ENCODE results near the gene ATP5MC2.
A peak's percentile ranks its signal among the peaks of the same experiment; 100 is the strongest.
"Not testable (repeated sequence)": the region's sequence is repeated elsewhere in the genome, so short reads cannot be mapped to it uniquely, and the experiment has no call there.

Gene ATP5MC2

DNA sequence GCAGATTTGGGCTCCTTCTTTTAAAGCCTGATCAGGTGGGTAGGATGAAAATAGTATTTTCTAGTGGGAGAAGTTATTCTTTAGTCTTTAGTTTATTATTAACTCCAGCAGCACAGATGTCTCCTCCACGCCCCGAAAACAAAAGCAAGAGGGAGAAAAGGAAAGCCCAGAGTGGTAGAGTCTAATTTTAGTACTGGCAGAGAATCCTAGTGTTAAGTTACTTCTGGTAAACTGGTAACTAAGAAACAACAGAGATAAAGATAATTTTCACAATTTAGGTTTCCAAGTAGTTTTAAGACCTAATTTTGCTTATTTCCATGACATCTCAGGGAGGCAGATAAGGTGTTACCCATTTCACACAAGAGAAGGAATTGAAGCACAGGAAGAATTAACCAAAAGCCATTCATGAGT lies 16.3 kb downstream of the ATP5MC2 start:
- DNase-seq: no peak
- intact Hi-C loops (cut with DNase I): loop anchor here (1.0 kb wide), 1 partner anchor 17 kb away; the partner anchor contains the start of gene ATP5MC2

- intact Hi-C loops (cut with DNase I): loop anchor here (1.0 kb wide), 1 partner anchor 17 kb away; the partner anchor contains the start of gene ATP5MC2
- DNase-seq: peak in 41 of 42 donors; percentile 42 to 94 (median 77)
Observed at GRCh38 chr12:53659011-53659551, 16.8 kb downstream of the ATP5MC2 start.

GRCh38 chr12:53657041-53657440 lies 18.8 kb downstream of the ATP5MC2 start:
- DNase-seq: no peak
- intact Hi-C loops (cut with DNase I): no loop called here

DNA sequence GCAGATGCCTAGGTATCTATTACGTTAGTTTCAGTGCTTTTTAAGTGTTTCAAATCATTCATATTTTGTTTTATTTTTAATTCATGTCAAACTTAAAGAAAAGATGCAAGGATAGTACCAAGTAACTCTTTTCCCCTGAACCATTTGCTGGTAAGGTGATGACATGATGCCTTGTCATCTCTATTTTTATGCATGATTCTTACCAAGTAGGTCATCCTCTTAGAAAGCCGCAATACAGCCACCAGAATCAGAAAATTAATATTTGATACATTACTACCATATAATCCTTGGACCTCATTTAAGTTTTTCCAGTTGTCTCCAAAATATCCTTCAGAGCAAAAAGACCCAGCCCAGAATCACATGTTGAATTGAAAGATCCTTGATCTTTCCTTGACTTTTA lies 22.3 kb downstream of the ATP5MC2 start:
- DNase-seq: no peak
- intact Hi-C loops (cut with DNase I): no loop called here

DNA sequence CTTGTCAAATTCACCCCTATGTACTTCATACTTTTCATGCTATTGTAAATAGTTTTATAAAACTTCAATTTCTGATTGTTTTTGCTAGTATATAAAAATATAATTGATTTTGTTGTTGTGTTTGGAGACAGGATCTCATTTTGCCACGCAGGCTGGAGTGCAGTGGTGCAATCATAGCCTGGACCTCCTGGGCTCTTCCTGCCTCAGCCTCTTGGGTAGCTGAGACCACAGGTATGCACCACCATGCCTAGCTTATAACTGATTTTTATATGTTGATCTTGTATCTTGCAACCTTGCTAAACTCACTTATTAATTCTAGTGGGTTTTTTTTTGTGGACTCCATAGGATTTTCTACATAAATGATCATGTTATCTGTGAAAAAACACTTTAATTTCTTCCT lies 23.5 kb downstream of the ATP5MC2 start:
- intact Hi-C loops (cut with DNase I): no loop called here
- no peak for DNase-seq

- no peak for DNase-seq
- intact Hi-C loops (cut with DNase I): no loop called here
Observed at GRCh38 chr12:53651737-53652136, 24.1 kb downstream of the ATP5MC2 start.

GRCh38 chr12:53646300-53646699 lies 29.6 kb downstream of the ATP5MC2 start:
- intact Hi-C loops (cut with DNase I); DNase-seq: not testable (repeated sequence)

DNA sequence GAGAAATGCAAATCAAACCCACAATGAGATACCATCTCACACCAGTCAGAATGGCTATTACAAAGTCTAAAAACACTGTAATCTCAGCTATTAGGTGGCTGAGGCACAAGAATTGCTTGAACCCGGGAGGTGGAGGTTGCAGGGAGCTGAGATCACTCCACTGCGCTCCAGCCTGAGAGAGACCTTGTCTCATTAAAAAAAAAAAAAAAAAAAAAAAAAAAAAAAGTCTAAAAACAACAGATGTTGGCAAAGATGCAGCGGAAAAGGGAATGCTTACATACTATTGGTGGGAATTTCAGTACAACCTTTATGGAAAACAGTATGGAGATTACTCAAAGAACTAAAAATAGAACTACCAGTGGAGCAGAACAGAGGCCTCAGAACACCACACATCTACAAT lies 30.7 kb downstream of the ATP5MC2 start:
- intact Hi-C loops (cut with DNase I): no loop called here

GRCh38 chr12:53644133-53644532 lies 31.8 kb downstream of the ATP5MC2 start:
- no peak for DNase-seq
- intact Hi-C loops (cut with DNase I): no loop called here

More for the DNA sequence above, 30.7 kb downstream of the ATP5MC2 start:
- no peak for DNase-seq

GRCh38 chr12:53643232-53643979 lies 32.5 kb downstream of the ATP5MC2 start:
- no peak for DNase-seq
- intact Hi-C loops (cut with DNase I): no loop called here

GRCh38 chr12:53638057-53638456 lies 37.8 kb downstream of the ATP5MC2 start:
- DNase-seq: no peak
- intact Hi-C loops (cut with DNase I): no loop called here

GRCh38 chr12:53636641-53637040 lies 39.2 kb downstream of the ATP5MC2 start:
- no peak for DNase-seq
- intact Hi-C loops (cut with DNase I): no loop called here

DNA sequence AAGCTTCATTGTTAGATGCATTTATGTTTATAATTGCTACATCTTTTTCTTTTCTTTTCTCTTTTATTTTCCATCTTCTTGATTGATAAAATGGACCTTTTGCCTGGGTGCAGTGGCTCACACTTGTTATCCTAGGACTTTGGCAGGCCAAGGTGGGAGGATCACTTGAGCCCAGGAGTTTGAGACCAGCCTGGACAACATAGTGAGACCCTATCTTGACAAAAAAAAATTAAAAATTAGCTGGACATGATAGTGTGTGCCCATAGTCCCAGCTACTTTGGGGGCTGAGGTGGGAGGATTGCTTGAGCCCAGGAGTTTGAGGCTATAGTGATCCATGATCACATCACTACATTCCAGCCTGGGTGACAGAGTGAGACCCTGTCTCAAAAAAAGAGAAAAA lies 40.2 kb downstream of the ATP5MC2 start:
- intact Hi-C loops (cut with DNase I); DNase-seq: not testable (repeated sequence)

DNA sequence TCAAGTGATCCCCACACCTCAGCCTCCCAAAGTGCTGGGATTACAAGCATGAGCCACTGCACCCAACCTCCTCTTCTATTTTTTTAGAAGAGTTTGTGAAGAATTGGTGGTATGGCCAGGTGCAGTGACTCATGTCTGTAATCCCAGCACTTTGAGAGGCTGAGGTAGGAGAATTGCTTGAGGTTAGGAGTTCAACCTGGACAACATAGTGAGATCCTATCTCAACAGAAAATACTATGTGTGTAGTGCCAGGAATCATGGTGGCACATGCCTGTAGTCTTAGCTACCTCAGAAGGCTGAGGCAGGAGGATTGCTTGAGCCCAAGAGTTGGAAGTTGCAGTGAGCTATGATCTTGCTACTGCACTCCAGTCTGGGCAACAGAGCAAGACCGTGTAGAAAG lies 44.2 kb downstream of the ATP5MC2 start:
- peak in 1 of 42 donors; percentile 3 for DNase-seq
- intact Hi-C loops (cut with DNase I): no loop called here

DNA sequence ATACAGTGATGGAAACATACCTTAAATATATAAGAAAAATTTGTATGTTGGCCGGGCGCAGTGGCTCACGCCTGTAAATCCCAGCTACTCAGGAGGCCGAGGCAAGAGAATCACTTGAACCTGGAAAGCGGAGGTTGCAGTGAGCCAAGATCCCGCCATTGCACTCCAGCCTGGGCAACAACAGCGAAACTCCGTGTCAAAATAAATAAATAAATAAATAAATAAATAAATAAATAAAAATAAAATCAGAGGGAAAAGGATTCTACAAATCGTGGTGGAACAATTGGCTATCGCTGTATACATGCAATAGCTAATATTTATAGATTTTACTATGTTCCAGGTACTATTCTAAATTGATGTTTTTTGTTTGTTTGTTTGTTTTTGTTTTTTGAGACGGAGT lies 48.0 kb downstream of the ATP5MC2 start:
- DNase-seq: no peak
- intact Hi-C loops (cut with DNase I): loop anchor here (10.0 kb wide), 1 partner anchor 83 kb away; no protein-coding TSS in a partner anchor

DNA sequence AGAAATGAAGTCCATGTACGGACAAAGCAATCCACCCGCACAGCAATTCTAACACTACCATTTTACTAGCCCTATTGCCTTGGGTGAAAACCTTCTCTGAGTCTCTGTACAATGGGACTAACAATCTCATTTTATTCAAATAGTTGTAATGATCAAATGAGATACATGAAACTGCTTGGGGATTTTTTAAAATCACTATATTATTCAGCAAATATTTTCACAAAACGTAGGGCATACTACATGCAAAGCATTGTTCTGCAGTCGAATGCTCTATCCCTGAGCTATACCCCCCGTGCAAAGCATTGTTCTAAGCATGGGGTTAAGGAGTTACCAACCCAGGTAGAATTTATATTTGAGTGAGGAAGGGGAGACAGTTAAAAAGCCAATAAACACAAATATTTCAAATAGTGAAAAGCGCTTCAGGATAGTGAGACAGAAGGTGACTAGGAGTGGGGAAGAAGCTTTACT lies 49.1 kb downstream of the ATP5MC2 start:
- intact Hi-C loops (cut with DNase I): loop anchor here (10.0 kb wide), 1 partner anchor 82 kb away; no protein-coding TSS in a partner anchor
- DNase-seq: no peak

DNA sequence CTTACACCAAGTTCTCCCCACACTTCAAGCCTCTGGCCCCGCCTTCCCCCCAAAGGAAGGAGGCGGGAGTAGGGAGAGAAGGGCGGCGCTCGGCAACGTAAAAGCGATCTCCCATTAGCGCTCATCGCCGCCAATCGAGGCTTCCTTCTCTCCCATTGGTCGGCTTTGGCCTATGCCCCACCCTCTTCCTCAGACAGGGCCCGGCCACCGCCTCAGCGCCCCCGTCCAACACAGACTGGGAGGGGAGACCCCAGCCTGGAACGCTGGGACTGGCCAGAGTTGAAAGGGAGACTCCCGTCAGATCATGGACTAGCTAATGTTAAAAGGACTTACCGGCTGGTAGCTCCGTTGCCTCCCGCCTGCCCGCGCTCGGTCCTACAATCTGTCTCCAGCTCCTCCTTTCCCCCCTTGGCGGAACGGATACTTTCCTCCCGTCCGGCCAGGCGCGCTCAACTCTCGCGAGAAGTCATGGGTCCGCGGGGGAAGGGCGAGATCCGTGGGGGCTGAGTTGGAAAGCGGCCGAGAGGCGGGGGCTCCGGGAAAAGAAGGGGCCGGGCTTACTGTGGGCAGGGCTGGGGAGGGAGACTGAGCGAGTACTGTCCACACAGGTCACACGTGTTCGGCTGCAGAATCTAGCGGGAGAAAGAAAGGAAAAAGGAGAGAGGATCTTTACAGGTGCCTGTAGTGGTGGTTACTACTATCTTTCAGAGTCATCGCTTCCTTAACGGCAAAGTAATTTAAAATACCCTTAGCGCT lies 49.8 kb downstream of the ATP5MC2 start, which contains the start of gene ATF7:
Gene ATF7 (minus strand): TSS at position 437 of the 756 bp plus-strand sequence. CDS start 25,382 bp downstream, outside the sequence.
- intact Hi-C loops (cut with DNase I): loop anchor here (10.0 kb wide), 1 partner anchor 81 kb away; no protein-coding TSS in a partner anchor
- peak; percentile 95 to 99 (median 98) for DNase-seq

DNA sequence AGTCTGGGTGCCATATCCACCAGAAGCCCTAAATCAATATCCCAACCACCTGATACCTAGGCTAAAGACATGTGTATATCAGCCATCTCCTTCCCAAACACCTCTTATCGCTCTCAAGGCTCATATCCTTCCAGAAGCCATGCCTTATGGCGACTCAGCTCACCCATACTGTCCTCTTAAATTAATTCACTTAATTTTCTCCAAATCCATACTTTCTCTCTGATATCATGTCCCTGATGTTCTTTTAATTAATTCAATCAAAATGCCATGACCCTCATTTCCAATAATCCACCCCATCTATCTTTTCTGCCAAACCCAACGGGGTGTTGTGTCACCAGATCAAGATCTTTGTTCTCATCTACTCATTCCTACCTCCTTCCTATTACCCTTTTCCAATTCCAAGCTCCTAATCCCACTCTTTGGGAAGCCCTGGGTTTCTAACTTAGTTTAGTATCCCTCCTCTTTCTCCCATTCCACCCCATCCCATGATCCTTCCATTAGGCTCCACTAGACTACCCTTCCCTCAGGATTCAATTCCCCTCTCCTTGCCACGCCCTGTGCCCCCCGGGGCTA lies 50.4 kb downstream of the ATP5MC2 start:
- DNase-seq: no peak
- intact Hi-C loops (cut with DNase I): loop anchor here (10.0 kb wide), 1 partner anchor 81 kb away; no protein-coding TSS in a partner anchor

DNA sequence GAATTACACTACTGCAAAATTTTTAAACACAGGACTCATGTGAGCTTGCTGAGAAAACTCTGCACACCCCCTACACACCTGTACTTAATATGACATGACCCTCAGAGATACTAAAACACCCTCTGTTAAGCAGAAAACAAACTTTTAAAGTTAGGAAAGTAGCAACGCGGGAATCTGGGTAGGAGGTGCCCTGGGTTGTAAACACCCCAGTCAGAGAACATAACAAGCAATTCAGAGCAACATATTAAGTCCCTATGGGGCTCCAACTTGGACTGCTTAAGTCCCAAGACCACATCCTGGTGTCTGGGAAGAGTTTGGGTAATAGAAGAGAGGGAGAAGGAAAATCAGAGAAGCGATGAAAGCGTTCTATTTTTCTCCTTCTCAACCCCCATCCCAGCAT lies 50.9 kb downstream of the ATP5MC2 start:
- intact Hi-C loops (cut with DNase I): loop anchor here (10.0 kb wide), 1 partner anchor 80 kb away; no protein-coding TSS in a partner anchor
- no peak for DNase-seq

All from head of caudate nucleus (tissue), 42 donors.